KMS-11 (cell line): ENCODE data around the gene LARP6.

ENCODE experiments used
- H2AFZ ChIP-seq: fragments of 200-600 bp; sonication (generic); 2 replicates; pipeline ENCODE4 v1.6.1; 2016; ENCODE audit warnings: antibody characterized with exemption, mixed run types, low read depth
- H3K27ac ChIP-seq: fragments of 200-600 bp; sonication (generic); 2 replicates; pipeline ENCODE4 v1.6.1; 2016; ENCODE audit warnings: mild to moderate bottlenecking, mixed run types
- H3K27me3 ChIP-seq: fragments of 200-600 bp; sonication (generic); 2 replicates; pipeline ENCODE4 v1.6.1; 2017; ENCODE audit warnings: mild to moderate bottlenecking, low read depth, mixed run types, moderate library complexity; ENCODE audit not compliant: insufficient read depth
- H3K36me3 ChIP-seq: fragments of 200-600 bp; sonication (generic); 2 replicates; pipeline ENCODE4 v1.6.1; 2017; ENCODE audit warnings: mild to moderate bottlenecking, mixed run types; ENCODE audit not compliant: insufficient read depth
- H3K4me1 ChIP-seq: fragments of 200-600 bp; sonication (generic); 2 replicates; pipeline ENCODE4 v1.6.1; 2016; ENCODE audit warnings: mild to moderate bottlenecking, low read depth, mixed run types; ENCODE audit not compliant: poor library complexity, severe bottlenecking
- H3K4me2 ChIP-seq: fragments of 200-600 bp; sonication (generic); 2 replicates; pipeline ENCODE4 v1.7.0; 2016; ENCODE audit warnings: mild to moderate bottlenecking, mixed run types
- H3K4me3 ChIP-seq: fragments of 200-600 bp; sonication (generic); IDR thresholded peaks from 2 replicates; pipeline ENCODE4 v1.6.1; 2017; ENCODE audit warnings: low read depth, low read length, mixed read lengths; ENCODE audit not compliant: insufficient read depth
- H3K79me2 ChIP-seq: fragments of 200-600 bp; sonication (generic); 2 replicates; pipeline ENCODE4 v1.6.1; 2016; ENCODE audit warnings: low read depth, mixed run types; ENCODE audit not compliant: insufficient read depth
- H3K9ac ChIP-seq: fragments of 200-600 bp; sonication (generic); 2 replicates; pipeline ENCODE4 v1.6.1; 2016; ENCODE audit warnings: mild to moderate bottlenecking, mixed run types
- H4K20me1 ChIP-seq: fragments of 200-600 bp; sonication (generic); 2 replicates; pipeline ENCODE4 v1.6.1; 2016; ENCODE audit warnings: mild to moderate bottlenecking, mixed run types; ENCODE audit not compliant: insufficient read depth
- TF ChIP-seq, protein P1 (sequence below): fragments of 200-600 bp; sonication (generic); conservative IDR thresholded peaks from 2 replicates; pipeline ENCODE4 v1.6.1; 2017; ENCODE audit warnings: low read depth, mild to moderate bottlenecking, antibody characterized with exemption, low read length, moderate library complexity, mixed read lengths

The LARP6 gene

GRCh38 chr15:70882361-70882760 is 28.4 kb upstream of the LARP6 start:
- Histone ChIP-seq H3K27ac (no peak overlapping the region), H3K4me1 (peaks cover 4% of the 10 kb centered on the region), H3K9ac (no peak overlapping the region), H3K4me2 (no peak overlapping the region), H4K20me1 (no peaks in the 10 kb centered on the region), H3K4me3 (no peak overlapping the region), H3K79me2 (no peaks in the 10 kb centered on the region), H3K27me3 (no peaks in the 10 kb centered on the region), H2AFZ (no peak overlapping the region), H3K36me3 (no peaks in the 10 kb centered on the region)
- TF ChIP-seq, protein P1, sequence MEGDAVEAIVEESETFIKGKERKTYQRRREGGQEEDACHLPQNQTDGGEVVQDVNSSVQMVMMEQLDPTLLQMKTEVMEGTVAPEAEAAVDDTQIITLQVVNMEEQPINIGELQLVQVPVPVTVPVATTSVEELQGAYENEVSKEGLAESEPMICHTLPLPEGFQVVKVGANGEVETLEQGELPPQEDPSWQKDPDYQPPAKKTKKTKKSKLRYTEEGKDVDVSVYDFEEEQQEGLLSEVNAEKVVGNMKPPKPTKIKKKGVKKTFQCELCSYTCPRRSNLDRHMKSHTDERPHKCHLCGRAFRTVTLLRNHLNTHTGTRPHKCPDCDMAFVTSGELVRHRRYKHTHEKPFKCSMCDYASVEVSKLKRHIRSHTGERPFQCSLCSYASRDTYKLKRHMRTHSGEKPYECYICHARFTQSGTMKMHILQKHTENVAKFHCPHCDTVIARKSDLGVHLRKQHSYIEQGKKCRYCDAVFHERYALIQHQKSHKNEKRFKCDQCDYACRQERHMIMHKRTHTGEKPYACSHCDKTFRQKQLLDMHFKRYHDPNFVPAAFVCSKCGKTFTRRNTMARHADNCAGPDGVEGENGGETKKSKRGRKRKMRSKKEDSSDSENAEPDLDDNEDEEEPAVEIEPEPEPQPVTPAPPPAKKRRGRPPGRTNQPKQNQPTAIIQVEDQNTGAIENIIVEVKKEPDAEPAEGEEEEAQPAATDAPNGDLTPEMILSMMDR, result no peak

DNA sequence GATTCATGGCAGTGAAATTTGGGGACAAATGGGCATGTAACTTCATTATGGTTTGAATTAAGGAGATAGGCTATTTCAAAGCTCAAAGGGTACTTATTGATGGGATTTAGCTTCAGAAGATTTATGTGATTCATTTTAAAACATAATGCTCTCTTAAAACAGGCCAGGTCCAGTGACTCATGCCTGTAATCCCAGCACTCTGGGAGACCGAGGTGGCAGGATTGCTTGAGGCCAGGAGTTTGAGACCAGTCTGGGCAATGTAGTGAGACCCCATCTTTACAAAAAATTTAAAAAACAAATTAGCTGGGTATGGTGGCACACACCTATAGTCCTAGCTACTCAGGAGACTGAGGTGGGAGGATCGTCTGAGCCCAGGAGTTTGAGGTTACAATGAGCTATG is 26.8 kb upstream of the LARP6 start:
- peaks cover 12% of the 10 kb centered on the region for H3K4me1 ChIP-seq
- no peaks in the 10 kb centered on the region for H3K79me2 ChIP-seq
- H3K27me3 ChIP-seq, result no peaks in the 10 kb centered on the region
- no peak overlapping the region for H3K4me3 ChIP-seq
- H3K36me3 ChIP-seq, result no peaks in the 10 kb centered on the region
- no peak overlapping the region for H3K4me2 ChIP-seq
- no peak overlapping the region for H2AFZ ChIP-seq
- TF ChIP-seq, protein P1, result no peak
- no peaks in the 10 kb centered on the region for H4K20me1 ChIP-seq
- no peak overlapping the region for H3K9ac ChIP-seq
- no peak overlapping the region for H3K27ac ChIP-seq

DNA sequence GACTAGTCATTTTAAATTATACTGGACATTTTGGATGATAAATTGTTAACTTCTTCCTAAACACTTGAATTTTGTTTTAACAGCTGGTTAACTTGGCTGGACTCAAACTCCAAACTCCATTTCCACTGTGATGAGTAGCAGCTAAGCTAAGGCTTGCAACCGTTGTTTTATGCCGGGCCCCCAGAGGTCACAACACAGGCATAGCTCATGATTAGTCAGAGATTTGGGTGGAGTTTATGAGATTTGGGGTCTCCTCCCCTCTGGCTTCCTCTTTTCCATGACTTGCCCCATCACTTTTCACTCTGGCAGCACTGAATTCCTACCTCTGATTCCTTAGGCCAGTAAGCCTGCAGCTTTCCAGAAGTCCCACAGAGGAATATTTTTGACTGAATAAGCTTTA is 25.4 kb upstream of the LARP6 start:
- no peak overlapping the region for H3K4me2 ChIP-seq
- H3K4me3 ChIP-seq, result no peak overlapping the region
- no peak overlapping the region for H3K9ac ChIP-seq
- H3K27ac ChIP-seq, result no peak overlapping the region
- TF ChIP-seq, protein P1, result no peak
- H2AFZ ChIP-seq, result no peak overlapping the region
- H3K4me1 ChIP-seq, result peaks cover 14% of the 10 kb centered on the region
- H3K79me2 ChIP-seq, result no peaks in the 10 kb centered on the region
- no peaks in the 10 kb centered on the region for H4K20me1 ChIP-seq
- no peaks in the 10 kb centered on the region for H3K36me3 ChIP-seq
- no peaks in the 10 kb centered on the region for H3K27me3 ChIP-seq

- Histone ChIP-seq H3K9ac (no peak overlapping the region), H3K4me1 (peaks cover 14% of the 10 kb centered on the region), H3K4me2 (no peak overlapping the region), H3K27me3 (no peaks in the 10 kb centered on the region), H3K4me3 (no peak overlapping the region), H3K79me2 (no peaks in the 10 kb centered on the region), H4K20me1 (no peaks in the 10 kb centered on the region), H2AFZ (no peak overlapping the region), H3K36me3 (no peaks in the 10 kb centered on the region), H3K27ac (no peak overlapping the region)
- TF ChIP-seq, protein P1, result no peak
These were observed 22.7 kb upstream of the LARP6 start for GRCh38 chr15:70876683-70877082.
